Panc1 (cell line): ENCODE measurements around the gene PLCG2.

Source experiments
- CTCF ChIP-seq: fragments of 450-650 bp; IDR thresholded peaks from 2 replicates; pipeline ENCODE4 v1.5.1; 2017; ENCODE audit warnings: mild to moderate bottlenecking
- POLR2AphosphoS5 ChIP-seq: IDR thresholded peaks from 2 replicates; pipeline ENCODE4 v1.6.1; 2012; ENCODE audit warnings: mild to moderate bottlenecking, low read depth, low read length, moderate library complexity

- no peak for TF ChIP-seq CTCF
- TF ChIP-seq POLR2AphosphoS5, result no peak
Measured at GRCh38 chr16:81775570-81775969, 3.5 kb upstream of the PLCG2 start.
